ENCODE data around the gene IRAK1. TPM values are rescaled to one million over a fixed set of nuclear protein-coding genes. Genes with fewer than 3 reads are reported as not detected.

Gene IRAK1
- total and polyA plus RNA-seq, 2 donors (not counting 3 experiments of a cell fraction or from before 2014, with no cell fraction given), result 63.6 to 138 TPM

GRCh38 chrX:154033848-154034247 is 14.1 kb upstream of the IRAK1 start:
- no peaks in the 10 kb centered on the region for H3K9me1 ChIP-seq (replicated peaks; ENCODE audit: control insufficient read depth, extremely low read depth, insufficient read depth, low read length)
- H3K79me2 ChIP-seq (ENCODE audit: control insufficient read depth, insufficient read depth, low read length), result peaks cover 18% of the 10 kb centered on the region
- no peaks in the 10 kb centered on the region for H4K20me1 ChIP-seq (replicated peaks; ENCODE audit: control insufficient read depth, extremely low read depth, insufficient read depth, low read length)
- DNase-seq (ENCODE audit: low read depth, low spot score) (no peak), FAIRE-seq (no peak)
- BruUV-seq (replicated peaks), result no TSS peak
- CTCF ChIA-PET, result no interaction called here
- no peak overlapping the region for H3K9ac ChIP-seq (replicated peaks; ENCODE audit: extremely low read depth, insufficient read depth, low read length)
- H3K9me3 ChIP-seq (replicated peaks; ENCODE audit: control insufficient read depth, insufficient read depth, low read length), result no peaks in the 10 kb centered on the region
- H3K4me1 ChIP-seq (ENCODE audit: control insufficient read depth, extremely low read depth, insufficient read depth, low read length), result no peaks in the 10 kb centered on the region
- peaks cover 0 to 18% of the 10 kb centered on the region in 2 experiments for H3K36me3 ChIP-seq (ENCODE audit: control insufficient read depth in 2 of 2, extremely low read depth in 1 of 2, insufficient read depth in 2 of 2, low read length in 2 of 2)
- no peak overlapping the region for H3K4me3 ChIP-seq (replicated peaks in 1 of 3; ENCODE audit: insufficient read depth in 1 of 3, low read depth in 1 of 3, low read length in 3 of 3)
- dilution Hi-C loops (cut with MboI; ENCODE audit: extremely low pct_ligation_motif_present, low sequenced_read_pairs), result no loop called here
- TF ChIP-seq POLR2AphosphoS5 (IDR thresholded peaks at IDR 0.05; ENCODE audit: insufficient read depth, low read depth, low read length) (no peak), FOS (IDR thresholded peaks at IDR 0.05; ENCODE audit: borderline replicate concordance, insufficient read depth, low read length) (no peak), GATA2 (IDR thresholded peaks at IDR 0.05; ENCODE audit: insufficient read depth, insufficient read length, low read depth, low read length) (no peak), EZH2 (IDR thresholded peaks at IDR 0.05; ENCODE audit: borderline replicate concordance, low read depth, low read length, severe bottlenecking) (no peak), JUN (IDR thresholded peaks at IDR 0.05; ENCODE audit: borderline replicate concordance, insufficient read depth, insufficient read length, low read depth) (no peak), CTCF (IDR thresholded peaks at IDR 0.05; ENCODE audit: extremely low read depth in 1 of 2, insufficient read depth in 1 of 2, low read depth in 1 of 2, low read length in 2 of 2) (no peak), MYC (IDR thresholded peaks at IDR 0.05; ENCODE audit: low read depth, low read length) (no peak), POLR2A (IDR thresholded peaks at IDR 0.05; ENCODE audit: low read depth, low read length) (no peak), MAX (IDR thresholded peaks at IDR 0.05; ENCODE audit: insufficient read depth, insufficient read length) (no peak)
- intact Hi-C loops (cut with micrococcal nuclease), result no loop called here
- no peaks in the 10 kb centered on the region for H3K27me3 ChIP-seq (ENCODE audit: control insufficient read depth in 2 of 2, insufficient read depth in 2 of 2, low read length in 2 of 2)
- H3K27ac ChIP-seq (ENCODE audit: insufficient read depth, low read depth, low read length), result no peak overlapping the region
- POLR2A ChIA-PET, result no interaction called here
- H2AFZ ChIP-seq (ENCODE audit: low read depth, low read length), result no peak overlapping the region
- H3K4me2 ChIP-seq (ENCODE audit: insufficient read depth, low read length), result no peak overlapping the region

All from endothelial cell of umbilical vein (primary cell).